ENCODE data around the gene C1QTNF4. TPM values are rescaled to one million over a fixed set of nuclear protein-coding genes. Genes with fewer than 3 reads are reported as not detected.

C1QTNF4 gene
- total and polyA plus RNA-seq, 2 donors (not counting 1 experiment from before 2014, with no cell fraction given), result 1.6 TPM; not detected in 1

DNA sequence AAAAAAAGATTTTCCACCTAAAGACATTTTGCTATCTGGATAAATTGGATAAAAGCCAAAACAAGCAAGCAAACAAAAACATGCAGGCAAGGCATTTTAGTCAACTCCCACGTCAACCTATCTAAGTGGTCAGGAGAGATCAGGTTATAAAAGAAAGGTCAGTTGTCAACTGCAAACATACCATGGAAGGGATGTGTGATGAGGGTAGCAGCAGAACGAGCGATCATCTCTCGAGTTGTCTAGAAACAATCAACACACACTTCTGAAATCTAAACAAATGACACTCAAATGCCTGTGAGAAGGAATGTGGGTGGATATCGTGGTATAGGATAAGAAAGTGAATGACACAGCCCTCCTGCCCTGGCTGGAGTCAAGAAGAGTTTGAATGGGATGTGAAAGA, 37.3 kb upstream of the C1QTNF4 start:
- ATAC-seq (ENCODE audit: low read depth) (no peak), DNase-seq (no peak)
- Histone ChIP-seq H3K4me2 (replicated peaks; ENCODE audit: low read depth, low read length, poor library complexity, severe bottlenecking) (no peak overlapping the region), H3K4me3 (ENCODE audit: control extremely low read depth in 1 of 5, extremely low read depth in 1 of 5, insufficient read depth in 1 of 5, low read depth in 2 of 5, low read length in 4 of 5) (no peak overlapping the region), H3K27me3 (replicated peaks in 1 of 4; ENCODE audit: control extremely low read depth in 1 of 4, control insufficient read depth in 3 of 4, insufficient read depth in 4 of 4, low read length in 3 of 4) (no peaks in the 10 kb centered on the region), H3K4me1 (ENCODE audit: control insufficient read depth in 2 of 2, insufficient read depth in 2 of 2, low read length in 2 of 2) (no peaks in the 10 kb centered on the region), H3K9ac (ENCODE audit: low read length) (no peak overlapping the region), H3K27ac (ENCODE audit: low read length in 2 of 2) (no peak overlapping the region), H3K79me2 (ENCODE audit: control insufficient read depth, insufficient read depth, low read length) (no peaks in the 10 kb centered on the region), H2AFZ (ENCODE audit: insufficient read depth, low read depth, low read length, poor library complexity, severe bottlenecking) (no peak overlapping the region), H4K20me1 (ENCODE audit: control insufficient read depth, insufficient read depth, low read length, poor library complexity, severe bottlenecking) (no peaks in the 10 kb centered on the region), H3K9me3 (ENCODE audit: control extremely low read depth in 1 of 3, control insufficient read depth in 2 of 3, insufficient read depth in 1 of 3, low read length in 2 of 3) (no peaks in the 10 kb centered on the region), H3K36me3 (replicated peaks in 1 of 2; ENCODE audit: control extremely low read depth in 1 of 2, control insufficient read depth in 1 of 2, extremely low read depth in 1 of 2, insufficient read depth in 2 of 2, low read length in 1 of 2) (peaks cover 12 to 53% of the 10 kb centered on the region in 2 experiments)
- TF ChIP-seq EZH2 (IDR thresholded peaks at IDR 0.05; ENCODE audit: borderline replicate concordance, insufficient read depth, low read depth, low read length, poor library complexity, severe bottlenecking), result no peak
- TF ChIP-seq, protein P1, sequence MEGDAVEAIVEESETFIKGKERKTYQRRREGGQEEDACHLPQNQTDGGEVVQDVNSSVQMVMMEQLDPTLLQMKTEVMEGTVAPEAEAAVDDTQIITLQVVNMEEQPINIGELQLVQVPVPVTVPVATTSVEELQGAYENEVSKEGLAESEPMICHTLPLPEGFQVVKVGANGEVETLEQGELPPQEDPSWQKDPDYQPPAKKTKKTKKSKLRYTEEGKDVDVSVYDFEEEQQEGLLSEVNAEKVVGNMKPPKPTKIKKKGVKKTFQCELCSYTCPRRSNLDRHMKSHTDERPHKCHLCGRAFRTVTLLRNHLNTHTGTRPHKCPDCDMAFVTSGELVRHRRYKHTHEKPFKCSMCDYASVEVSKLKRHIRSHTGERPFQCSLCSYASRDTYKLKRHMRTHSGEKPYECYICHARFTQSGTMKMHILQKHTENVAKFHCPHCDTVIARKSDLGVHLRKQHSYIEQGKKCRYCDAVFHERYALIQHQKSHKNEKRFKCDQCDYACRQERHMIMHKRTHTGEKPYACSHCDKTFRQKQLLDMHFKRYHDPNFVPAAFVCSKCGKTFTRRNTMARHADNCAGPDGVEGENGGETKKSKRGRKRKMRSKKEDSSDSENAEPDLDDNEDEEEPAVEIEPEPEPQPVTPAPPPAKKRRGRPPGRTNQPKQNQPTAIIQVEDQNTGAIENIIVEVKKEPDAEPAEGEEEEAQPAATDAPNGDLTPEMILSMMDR (IDR thresholded peaks at IDR 0.05), result no peak
- WGBS (ENCODE audit: insufficient coverage), result no CpG with 5 or more reads among the region's 5 CpGs
- H3K4me1 Mint-ChIP-seq, result no peaks in the 10 kb centered on the region
- intact Hi-C loops (cut with micrococcal nuclease), result no loop called here
- no peaks in the 10 kb centered on the region for H3K9me3 Mint-ChIP-seq (ENCODE audit: insufficient read depth)
- ChIA-PET POLR2A (no interaction called here), CTCF (no interaction called here)
- H3K27me3 Mint-ChIP-seq, result no peaks in the 10 kb centered on the region
- no peak overlapping the region for H3K27ac Mint-ChIP-seq
- H3K4me3 Mint-ChIP-seq, result no peak overlapping the region

DNA sequence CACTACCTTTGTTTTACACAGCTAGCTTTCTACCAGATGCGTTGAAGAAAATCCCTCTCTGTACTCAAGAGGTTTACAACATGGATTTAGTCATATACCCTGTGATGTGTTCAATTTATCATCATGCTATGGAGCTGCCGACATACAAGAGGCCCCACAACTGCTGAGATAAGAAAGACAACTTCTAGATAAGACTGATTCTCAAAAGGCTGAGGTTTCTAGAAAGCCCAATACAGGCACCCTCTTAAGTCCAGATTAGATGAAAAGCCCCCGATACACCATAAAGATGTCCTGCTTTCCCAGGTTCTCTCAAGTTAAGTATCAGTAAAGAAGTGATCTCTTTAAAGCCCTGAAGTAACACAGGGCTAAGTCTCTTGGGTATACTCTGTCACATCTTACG, 33.8 kb upstream of the C1QTNF4 start:
- H3K27me3 ChIP-seq (replicated peaks in 1 of 4; ENCODE audit: control extremely low read depth in 1 of 4, control insufficient read depth in 3 of 4, insufficient read depth in 4 of 4, low read length in 3 of 4), result no peaks in the 10 kb centered on the region
- CTCF ChIA-PET, result no interaction called here
- DNase-seq (no peak), ATAC-seq (ENCODE audit: low read depth) (no peak)
- H3K9me3 ChIP-seq (ENCODE audit: control extremely low read depth in 1 of 3, control insufficient read depth in 2 of 3, insufficient read depth in 1 of 3, low read length in 2 of 3), result no peaks in the 10 kb centered on the region
- POLR2A ChIA-PET, result no interaction called here
- no peak for TF ChIP-seq EZH2 (IDR thresholded peaks at IDR 0.05; ENCODE audit: borderline replicate concordance, insufficient read depth, low read depth, low read length, poor library complexity, severe bottlenecking)
- TF ChIP-seq, protein P1 (IDR thresholded peaks at IDR 0.05), result no peak
- H3K36me3 ChIP-seq (replicated peaks in 1 of 2; ENCODE audit: control extremely low read depth in 1 of 2, control insufficient read depth in 1 of 2, extremely low read depth in 1 of 2, insufficient read depth in 2 of 2, low read length in 1 of 2), result peaks cover 10 to 56% of the 10 kb centered on the region in 2 experiments
- H3K4me3 ChIP-seq (ENCODE audit: control extremely low read depth in 1 of 5, extremely low read depth in 1 of 5, insufficient read depth in 1 of 5, low read depth in 2 of 5, low read length in 4 of 5), result no peak overlapping the region
- H3K27ac ChIP-seq (ENCODE audit: low read length in 2 of 2), result no peak overlapping the region
- H3K4me1 ChIP-seq (ENCODE audit: control insufficient read depth in 2 of 2, insufficient read depth in 2 of 2, low read length in 2 of 2), result no peaks in the 10 kb centered on the region
- H3K27me3 Mint-ChIP-seq, result no peaks in the 10 kb centered on the region
- no peak overlapping the region for H2AFZ ChIP-seq (ENCODE audit: insufficient read depth, low read depth, low read length, poor library complexity, severe bottlenecking)
- H3K27ac Mint-ChIP-seq, result no peak overlapping the region
- no peaks in the 10 kb centered on the region for H3K9me3 Mint-ChIP-seq (ENCODE audit: insufficient read depth)
- no peaks in the 10 kb centered on the region for H3K79me2 ChIP-seq (ENCODE audit: control insufficient read depth, insufficient read depth, low read length)
- intact Hi-C loops (cut with micrococcal nuclease), result no loop called here
- no peaks in the 10 kb centered on the region for H3K4me1 Mint-ChIP-seq
- H3K4me3 Mint-ChIP-seq, result no peak overlapping the region
- WGBS (ENCODE audit: insufficient coverage), result 100% methylated on average over 1 of the region's 4 CpGs
- no peak overlapping the region for H3K9ac ChIP-seq (ENCODE audit: low read length)
- no peaks in the 10 kb centered on the region for H4K20me1 ChIP-seq (ENCODE audit: control insufficient read depth, insufficient read depth, low read length, poor library complexity, severe bottlenecking)
- no peak overlapping the region for H3K4me2 ChIP-seq (replicated peaks; ENCODE audit: low read depth, low read length, poor library complexity, severe bottlenecking)

Measured in B cell (primary cell).